Renal cortical epithelial cell (primary cell): ENCODE measurements around the gene SAP30BP. TPM values are rescaled to one million over a fixed set of nuclear protein-coding genes. Genes with fewer than 3 reads are reported as not detected.

Source experiments
- DNase-seq: peaks from one replicate; pipeline ENCODE4 v3.0.0-alpha.2; 2011; ENCODE audit warnings: low read depth
- total RNA-seq: library from RNA; depleted of rRNA; stranded (reverse); fragments of >200 nt; gene quantifications from 2 replicates; pipeline ENCODE4 v1.2.3, GENCODE V29; 2014

The SAP30BP gene
- 55.6 and 104 TPM in 2 replicates for total RNA-seq

DNA sequence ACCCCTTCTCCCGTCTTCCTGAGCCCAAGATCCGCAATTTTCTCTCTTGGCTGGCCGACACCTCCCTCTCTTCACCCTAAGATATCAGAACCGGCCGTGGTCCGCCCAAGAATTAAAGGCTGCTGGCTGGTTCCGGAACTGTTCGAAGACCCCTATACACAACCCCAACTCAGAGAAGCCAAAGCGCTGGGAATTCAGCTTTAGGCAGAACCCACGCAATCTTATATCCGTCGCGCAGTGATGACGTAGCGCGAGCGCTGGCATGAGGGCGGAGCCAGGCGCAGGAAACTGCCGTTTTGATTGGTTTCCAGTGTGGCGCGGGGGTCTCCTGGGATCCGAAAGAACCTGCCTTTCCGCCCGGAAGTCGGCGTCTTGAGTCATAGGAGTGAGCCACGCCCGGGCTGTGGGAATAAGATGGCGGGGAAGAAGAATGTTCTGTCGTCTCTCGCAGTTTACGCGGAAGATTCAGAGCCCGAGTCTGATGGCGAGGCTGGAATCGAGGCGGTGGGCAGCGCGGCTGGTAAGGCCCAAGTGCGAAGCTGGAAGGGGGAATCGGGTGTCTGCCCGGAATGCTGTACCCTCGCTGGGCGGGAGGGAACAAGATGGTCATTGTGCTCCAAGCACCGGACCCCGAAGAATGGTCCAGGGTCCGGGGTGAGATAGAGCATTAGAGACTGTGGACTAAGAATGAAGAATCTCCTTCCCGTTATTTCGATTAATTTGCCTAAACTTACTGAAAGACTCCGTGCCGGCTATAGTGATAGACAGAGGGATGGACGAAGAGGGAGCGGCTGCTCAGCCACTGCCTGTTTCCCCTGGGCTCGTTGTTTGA, at the start of gene SAP30BP, which contains the start of gene RECQL5:
SAP30BP (plus strand) TSS at position 380 of the 832 bp plus-strand sequence; CDS start at position 415, 35 bp downstream.
RECQL5 (minus strand) TSS at position 196 of the 832 bp plus-strand sequence. CDS start 597 bp downstream, outside the sequence.
- peak; percentile 93 for DNase-seq

GRCh38 chr17:75617675-75618074, 49.5 kb upstream of the SAP30BP start:
- DNase-seq: no peak

DNA sequence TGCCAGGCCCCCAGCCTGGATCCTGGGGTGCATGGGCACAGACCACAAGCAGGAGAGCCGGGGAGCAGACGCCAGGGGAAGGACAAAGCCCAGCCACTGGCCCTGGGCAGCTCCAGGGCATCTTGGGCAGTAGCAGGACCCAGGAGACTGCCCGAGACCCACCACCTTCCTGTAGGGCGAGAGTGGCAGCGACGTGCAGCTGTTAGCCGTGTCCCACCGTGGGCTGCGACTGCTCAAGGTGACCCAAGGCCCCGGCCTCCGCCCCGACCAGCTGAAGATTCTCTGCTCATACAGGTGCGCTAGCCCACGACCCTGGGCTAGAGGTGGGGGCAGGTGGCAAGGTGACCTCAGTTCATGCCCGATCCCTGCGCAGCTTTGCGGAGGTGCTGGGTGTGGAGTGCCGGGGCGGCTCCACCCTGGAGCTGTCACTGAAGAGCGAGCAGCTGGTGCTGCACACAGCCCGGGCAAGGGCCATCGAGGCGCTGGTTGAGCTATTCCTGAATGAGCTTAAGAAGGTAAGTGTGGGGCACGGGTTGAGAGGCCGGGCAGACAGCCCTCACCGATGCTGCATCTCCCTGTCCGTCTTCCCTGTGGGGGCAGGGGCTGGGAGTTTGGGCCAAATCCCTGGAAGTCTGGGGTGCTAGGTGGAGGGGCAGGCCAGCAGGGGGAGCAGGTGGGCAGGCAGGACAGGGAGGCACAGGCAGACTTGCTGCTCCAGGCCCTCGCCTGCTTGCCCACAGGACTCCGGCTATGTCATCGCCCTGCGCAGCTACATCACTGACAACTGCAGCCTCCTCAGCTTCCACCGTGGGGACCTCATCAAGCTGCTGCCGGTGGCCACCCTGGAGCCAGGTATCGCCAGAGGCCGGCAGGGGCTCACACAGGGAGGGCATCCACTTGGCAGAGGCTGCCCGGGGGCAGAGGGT, 47.4 kb upstream of the SAP30BP start:
- DNase-seq: no peak

DNA sequence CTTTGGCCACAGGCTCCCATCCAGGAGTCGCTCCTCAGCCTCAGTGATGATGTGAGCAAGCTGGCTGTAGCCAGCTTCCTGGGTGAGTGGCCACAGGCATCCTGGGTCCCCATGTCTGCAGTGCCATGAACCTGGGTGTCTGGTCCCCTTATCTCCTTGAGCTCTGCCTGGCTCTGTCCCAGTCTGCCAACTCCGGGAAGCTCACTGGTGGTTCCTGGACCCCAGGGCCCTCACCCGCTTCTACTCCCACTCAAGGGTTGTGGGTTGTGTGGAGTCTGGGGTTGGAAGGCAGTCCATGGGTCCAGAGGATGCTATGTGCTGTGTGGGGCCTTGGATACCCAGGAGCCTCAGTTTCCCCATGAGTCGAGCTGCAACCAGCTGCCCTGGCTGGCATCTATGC, 45.6 kb upstream of the SAP30BP start:
- no peak for DNase-seq

- no peak for DNase-seq
Measured at GRCh38 chr17:75622076-75622475, 45.1 kb upstream of the SAP30BP start.

GRCh38 chr17:75622771-75623273, 44.3 kb upstream of the SAP30BP start:
- no peak for DNase-seq

DNA sequence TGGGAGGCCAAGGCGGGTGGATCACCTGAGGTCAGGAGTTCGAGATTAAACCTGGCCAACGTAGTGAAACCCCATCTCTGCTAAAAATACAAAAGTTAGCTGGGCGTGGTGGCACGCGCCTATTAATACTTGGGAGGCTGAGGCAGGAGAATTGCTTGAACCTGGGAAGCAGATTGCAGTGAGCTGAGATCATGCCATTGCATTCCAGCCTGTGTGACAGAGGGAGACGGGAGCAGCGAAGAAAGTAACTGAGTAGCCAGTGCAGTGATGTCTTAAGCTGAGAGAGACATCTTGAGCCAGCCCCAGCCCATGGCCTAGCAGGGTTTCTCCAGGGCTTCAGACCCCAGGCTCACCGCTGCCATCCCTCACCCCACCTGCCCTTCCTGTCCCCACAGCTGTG, 43.8 kb upstream of the SAP30BP start:
- DNase-seq: no peak

GRCh38 chr17:75624021-75624420, 43.1 kb upstream of the SAP30BP start:
- no peak for DNase-seq

DNA sequence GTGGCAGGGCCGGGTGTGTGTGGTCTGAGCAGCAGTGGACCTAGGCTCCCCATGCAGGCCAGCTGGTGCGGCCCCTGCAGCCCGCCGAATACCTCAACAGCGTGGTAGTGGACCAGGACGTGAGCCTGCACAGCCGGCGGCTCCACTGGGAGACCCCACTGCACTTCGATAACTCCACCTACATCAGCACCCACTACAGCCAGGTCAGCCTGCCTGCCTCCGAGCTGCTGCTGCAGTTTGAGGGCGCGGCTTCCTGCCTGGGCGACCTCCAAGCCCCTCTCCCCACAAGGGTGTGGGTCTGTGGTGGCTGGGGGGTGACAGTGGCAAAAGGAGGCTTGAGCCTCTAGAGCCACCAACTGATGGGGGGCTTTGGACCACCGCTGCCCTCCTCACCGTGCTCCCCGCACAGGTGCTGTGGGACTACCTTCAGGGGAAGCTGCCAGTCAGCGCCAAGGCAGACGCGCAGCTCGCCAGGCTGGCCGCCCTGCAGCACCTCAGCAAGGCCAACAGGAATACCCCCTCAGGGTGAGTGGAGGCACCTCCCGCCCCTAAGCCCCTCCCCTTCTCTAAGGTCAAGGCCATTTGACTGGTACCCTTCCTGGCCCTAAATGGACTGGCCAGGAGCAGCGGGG, 42.3 kb upstream of the SAP30BP start:
- DNase-seq: no peak

- DNase-seq: no peak
Measured at GRCh38 chr17:75625813-75626486, 41.2 kb upstream of the SAP30BP start.

DNA sequence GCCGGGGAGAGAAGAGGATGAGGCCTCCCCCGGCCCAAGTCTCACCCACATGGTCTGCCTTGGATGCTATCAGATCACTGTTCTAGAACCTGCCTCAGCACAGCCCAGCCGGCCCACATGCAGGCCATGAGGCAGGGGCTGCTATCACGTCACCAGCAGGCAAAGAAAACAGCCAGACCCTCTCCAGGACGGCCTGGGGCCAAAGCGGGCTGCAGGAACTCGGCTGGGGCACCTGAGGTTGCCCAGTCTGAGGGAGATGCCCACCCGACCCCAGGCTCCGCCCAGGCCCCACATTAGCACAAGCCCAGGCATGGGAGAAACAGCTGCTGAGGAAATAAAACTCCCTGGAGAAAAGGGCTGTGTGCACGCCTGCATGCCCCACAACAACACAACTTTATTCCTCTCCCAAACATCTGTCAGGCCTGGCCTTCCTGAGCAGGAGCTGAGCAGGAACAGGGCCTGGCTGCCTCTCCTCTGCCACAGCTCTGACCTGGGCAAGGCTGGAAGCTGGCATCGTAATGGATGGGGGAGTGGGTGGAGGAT, 40.6 kb upstream of the SAP30BP start:
- no peak for DNase-seq

GRCh38 chr17:75627094-75627493, 40.0 kb upstream of the SAP30BP start:
- DNase-seq: no peak

DNA sequence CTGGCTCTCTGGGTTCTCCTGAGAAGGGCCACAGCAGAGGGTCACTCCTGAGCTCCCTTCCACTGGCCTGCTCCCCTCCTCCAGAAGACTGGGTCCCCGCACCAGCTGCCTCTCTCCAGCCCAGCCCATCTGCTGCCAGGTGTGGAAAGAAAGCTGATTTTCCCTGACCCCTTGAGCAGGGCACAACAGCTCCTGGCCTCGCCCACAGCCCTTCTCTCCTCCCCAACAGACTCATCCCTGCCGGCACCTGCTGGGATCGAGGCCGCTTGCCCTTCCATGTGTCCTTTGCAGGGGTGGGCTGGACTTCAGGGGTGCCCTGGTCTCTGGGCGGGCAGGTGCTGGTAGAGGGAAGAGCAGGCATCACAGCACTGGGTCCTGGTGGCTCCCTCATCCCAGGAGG, 38.7 kb upstream of the SAP30BP start:
- DNase-seq: no peak

DNA sequence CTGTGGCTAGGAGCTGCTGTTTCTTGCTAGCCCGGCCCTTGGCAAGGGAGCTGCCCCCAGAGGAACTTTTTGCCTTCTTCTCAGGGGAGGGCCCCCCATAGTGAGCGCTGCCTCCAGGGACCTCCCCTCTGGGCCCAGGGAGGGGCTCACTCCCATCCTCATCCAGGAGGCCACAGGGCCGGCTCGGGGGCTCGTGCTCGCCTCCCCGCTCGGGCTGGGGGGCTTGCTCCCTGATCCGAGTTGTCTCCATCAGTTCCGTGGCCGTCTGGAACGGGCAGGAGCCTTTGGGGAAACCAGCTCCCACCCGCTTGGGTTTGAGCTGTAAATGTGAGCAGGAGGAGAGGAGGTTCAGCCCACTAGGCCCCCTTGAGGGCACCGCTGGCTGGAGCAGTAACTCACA, 38.0 kb upstream of the SAP30BP start:
- DNase-seq: no peak

DNA sequence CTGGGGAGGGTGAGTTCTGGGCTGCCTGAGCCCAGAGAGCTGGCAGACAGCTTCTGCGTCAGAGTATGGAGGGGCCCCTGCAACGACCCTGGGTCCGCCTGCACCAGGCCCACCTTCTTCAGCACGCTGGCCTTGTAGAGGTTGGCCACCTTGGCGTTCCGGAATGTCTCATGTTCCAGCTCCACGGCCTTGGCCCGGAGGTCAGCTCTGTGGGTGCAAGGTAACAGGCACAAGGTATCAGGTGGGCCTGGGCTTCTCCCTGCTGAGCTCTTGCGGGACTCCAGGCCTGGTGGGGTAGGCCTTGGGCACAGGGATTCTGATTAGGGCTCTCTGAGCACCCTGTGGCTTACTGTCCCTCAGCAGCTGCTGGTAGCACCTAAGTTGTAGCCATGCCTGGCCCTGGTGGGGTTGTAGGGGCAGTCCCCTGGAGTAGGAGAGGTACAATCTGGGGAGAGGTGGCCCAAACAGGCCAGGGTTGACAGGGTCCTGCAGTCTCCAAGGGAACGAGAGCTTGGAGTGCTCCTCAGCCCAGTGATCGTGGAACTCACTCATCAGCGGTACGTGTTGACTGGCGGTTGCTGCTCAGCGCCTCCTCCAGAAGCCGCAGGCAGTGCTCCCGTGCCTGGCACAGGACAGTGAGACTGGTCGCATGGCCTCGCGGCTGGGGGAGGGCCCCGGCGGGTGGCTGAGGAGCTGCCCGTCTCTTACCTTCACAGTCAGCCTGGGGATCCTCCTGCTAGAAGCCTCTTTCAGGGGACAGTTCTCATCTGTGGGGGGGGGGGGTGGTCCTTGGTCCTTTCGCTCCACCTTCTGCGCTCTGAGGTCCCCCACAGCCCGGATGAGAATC, 36.8 kb upstream of the SAP30BP start:
- no peak for DNase-seq

DNA sequence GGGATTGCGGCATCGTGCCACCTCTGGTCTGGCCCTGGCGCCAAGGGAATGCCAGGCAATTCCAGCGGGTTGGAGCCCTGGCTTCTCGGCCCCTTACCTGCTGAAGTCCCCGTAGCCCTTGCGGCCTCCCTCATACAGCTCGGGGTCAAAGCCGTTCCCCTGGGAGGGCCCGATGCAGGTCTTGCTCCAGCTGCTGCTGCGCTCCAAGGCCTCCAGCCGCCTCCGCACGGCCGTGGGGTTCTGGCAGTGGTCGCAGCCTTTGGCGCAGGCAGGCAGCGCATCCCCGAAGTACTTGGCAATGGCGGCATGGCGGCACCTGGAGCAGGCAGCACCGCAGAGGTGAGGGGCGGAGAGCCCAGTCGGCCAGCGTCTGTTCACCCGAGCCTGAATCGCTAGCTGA, 35.8 kb upstream of the SAP30BP start:
- DNase-seq: no peak

GRCh38 chr17:75632428-75632827, 34.7 kb upstream of the SAP30BP start:
- DNase-seq: no peak

DNA sequence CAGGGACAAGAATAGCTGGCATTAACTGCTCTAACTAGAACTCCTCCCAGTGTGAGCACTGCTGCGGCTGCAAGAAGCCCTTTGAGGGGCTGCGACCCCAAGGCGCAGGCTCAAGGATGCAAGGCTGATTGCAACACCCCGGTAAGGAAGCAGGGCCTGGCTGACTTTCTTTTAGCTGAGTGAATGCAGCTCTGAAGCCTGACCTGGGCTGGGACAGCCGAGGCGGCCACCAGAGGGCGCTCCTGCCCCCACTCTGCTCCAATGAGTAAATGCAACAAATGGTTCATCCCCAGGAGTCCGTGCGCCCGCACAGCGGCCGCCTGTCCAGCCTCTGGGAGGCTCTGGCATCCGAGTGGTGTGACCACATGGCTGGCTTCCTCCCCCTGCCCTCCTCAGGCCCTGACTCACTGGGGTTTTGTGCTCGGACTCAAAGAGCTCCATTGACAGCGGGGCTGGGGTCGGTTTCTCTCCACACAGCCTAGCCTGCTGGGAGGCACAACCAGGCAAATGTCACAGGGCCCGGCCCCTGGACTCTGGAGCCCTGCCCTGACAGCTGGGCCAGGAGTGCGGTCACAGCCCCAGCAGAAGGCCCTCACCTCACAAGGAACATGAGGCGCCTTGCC, 34.2 kb upstream of the SAP30BP start, which contains the start of gene SMIM5:
SMIM5 (plus strand) TSS at position 572 of the 623 bp plus-strand sequence. CDS start 6,768 bp downstream, outside the sequence.
- peak; percentile 78 for DNase-seq
